Right kidney (tissue), 1 donor: ENCODE measurements around the gene KLHL26.
A peak's percentile ranks its signal among the peaks of the same experiment; 100 is the strongest.

Experiments
- DNase-seq: peaks from one replicate; pipeline ENCODE4 v3.0.0-alpha.2; 2016

Gene KLHL26

GRCh38 chr19:18612772-18613588 lies 23.8 kb upstream of the KLHL26 start, which contains the start of gene TMEM59L:
TSS of gene TMEM59L (plus strand) at chr19:18612870. CDS start at chr19:18612959, 89 bp downstream.
- DNase-seq = no peak

DNA sequence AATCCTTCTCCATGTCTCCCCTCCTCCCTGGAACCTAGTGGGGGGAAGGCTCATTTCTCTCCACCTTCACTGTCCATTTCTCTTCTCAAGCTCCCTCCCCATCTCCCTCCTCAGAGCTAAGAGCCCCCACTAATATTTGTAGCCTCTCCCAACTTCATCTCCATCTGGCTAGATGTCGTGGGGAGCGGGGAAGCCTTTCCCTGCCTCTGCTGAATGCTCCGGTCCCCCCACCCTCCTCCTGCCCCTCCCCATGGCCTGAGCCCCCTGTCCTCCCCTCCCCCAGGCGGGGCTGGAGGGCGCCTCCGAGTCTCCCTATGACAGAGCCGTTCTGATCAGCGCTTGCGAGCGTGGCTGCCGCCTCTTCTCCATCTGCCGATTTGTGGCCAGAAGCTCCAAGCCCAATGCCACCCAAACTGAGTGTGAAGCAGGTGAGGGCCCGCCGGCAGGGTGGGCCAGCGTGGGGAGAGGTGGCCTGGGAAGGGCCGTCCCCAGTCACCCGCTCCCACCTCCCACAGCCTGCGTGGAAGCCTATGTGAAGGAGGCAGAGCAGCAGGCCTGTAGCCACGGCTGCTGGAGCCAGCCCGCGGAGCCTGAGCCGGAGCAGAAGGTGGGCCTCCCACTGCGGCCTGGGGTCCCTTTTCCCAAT lies 23.1 kb upstream of the KLHL26 start:
- DNase-seq = no peak

- DNase-seq = no peak
Observed at GRCh38 chr19:18616023-18616422, 20.8 kb upstream of the KLHL26 start.

DNA sequence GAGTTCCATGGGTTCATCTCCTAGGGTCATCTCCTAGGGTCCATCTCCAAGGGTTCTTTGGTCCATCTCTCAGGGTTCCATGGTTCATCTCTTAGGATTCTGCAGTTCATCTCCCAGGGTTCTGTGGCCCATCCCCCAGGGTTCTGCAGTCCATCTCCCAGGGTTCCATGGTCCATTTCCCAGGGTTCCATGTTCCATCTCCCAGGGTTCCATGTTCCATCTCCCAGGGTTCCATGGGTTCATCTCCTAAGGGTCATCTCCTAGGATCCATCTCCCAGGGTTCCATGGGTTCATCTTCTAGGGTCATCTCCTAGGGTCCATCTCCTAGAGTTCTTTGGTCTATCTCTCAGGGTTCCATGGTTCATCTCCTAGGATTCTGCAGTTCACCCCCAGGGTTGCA lies 19.3 kb upstream of the KLHL26 start:
- DNase-seq = no peak

DNA sequence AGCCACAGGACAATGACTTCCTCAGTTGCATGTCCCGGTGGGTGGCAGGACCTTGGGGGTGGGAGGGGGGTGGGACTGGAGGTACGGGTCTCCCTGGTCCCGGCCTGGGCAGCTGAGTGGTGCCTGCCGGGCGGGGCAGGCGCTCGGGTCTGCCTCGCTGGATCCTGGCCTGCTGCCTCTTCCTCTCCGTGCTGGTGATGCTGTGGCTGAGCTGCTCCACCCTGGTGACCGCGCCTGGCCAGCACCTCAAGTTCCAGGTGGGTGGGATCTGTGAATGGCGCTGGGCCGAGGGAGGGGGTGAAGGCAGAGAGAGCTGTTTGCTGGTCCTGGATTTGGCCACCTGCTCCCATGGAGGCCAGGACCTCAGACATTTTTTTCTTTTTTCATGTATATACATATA lies 18.6 kb upstream of the KLHL26 start:
- no peak for DNase-seq

- no peak for DNase-seq
Observed at GRCh38 chr19:18620311-18620710, 16.5 kb upstream of the KLHL26 start.

DNA sequence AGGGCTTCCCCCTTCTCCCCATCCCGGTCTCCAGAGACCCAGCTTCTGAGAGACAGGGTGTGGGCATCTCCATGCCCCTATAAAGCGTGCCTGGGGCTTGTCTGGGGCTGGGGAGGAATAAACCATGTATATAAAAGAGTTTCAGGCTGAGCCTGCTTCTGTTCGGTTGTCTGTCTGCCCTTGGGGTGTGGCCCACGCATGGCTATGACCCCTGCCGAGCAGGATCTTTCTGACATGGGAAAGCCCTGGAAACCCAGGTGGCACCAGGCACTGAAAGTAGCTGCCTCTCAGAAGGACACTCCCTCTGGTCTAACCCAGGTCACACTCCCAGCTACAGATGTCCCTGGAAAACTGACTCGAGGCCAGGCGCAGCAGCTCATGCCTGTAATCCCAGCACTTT lies 15.9 kb upstream of the KLHL26 start:
- DNase-seq = no peak

DNA sequence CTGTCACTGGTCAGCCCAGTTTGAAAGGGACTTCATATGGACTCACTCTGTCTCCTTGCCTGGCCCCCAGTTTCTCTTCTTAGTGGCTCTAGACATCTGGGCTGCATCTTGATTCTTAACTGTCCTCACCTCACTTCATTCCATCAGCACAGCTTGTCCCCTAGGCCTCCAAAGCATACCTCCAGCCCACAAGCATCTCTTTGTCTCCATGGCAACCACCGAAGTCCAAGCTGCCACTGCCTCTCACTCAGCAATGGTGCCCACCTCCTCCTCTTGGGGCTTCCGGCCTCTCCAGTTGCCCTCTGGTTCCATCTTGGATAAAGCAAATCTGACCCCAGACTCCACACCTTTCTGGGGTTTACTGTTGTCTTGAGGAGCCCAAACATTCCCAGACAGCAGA lies 9.9 kb upstream of the KLHL26 start:
- DNase-seq = no peak

- no peak for DNase-seq
Observed at GRCh38 chr19:18629166-18630088, 7.4 kb upstream of the KLHL26 start.

GRCh38 chr19:18633321-18633720 lies 3.5 kb upstream of the KLHL26 start:
- DNase-seq = no peak

GRCh38 chr19:18634612-18635297 lies 2.1 kb upstream of the KLHL26 start:
- DNase-seq = no peak

- DNase-seq = no peak
Observed at GRCh38 chr19:18635831-18636182, 1.0 kb upstream of the KLHL26 start.

- peak; percentile 84 for DNase-seq
Observed at GRCh38 chr19:18636183-18636968, 452 bp upstream of the KLHL26 start.

DNA sequence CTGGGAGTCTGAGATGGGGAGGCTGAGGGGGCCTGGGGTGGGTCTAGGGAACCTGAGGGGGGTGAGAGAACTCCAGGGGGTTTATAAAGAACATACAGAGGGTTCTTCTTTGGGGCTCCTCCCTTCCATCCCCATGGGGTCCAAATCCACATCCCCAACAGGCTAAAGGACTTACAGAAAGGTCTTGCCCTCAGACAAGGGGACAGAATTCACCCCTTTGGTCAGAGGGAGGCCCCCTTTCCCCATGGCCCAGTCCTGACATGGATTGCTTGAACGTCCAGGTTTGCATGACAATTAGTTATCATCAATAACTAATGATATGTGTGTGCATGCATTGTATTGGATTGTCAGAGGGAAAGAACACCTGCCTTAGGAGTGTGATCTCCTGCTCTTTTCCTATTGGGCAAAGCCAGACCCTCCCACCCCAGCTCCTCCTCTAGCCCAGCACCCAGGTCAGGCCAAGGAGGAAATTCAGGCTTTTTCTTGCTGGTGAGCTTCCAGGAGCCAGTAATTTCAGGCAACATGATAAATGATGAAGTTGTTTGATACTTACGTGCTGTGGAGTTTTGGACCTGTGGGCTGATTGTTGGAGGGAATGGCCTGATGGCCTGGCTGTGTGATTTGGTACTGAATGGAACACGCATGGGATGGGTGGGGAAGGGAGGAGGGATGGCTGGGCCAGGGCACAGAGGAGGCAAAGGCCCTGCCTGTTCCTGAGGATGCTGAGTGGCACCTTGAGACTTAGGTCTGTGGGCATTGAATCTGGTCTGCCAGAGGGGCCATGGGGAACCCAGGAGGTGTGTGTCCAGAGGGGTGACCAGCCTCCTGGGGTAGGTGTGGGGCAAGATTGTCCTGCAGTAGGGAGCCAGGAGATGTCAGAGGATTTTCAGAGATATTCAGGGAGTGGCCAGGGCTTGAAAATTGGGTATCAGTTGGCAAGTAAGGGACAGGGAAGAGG lies 1.1 kb downstream of the KLHL26 start:
- no peak for DNase-seq

DNA sequence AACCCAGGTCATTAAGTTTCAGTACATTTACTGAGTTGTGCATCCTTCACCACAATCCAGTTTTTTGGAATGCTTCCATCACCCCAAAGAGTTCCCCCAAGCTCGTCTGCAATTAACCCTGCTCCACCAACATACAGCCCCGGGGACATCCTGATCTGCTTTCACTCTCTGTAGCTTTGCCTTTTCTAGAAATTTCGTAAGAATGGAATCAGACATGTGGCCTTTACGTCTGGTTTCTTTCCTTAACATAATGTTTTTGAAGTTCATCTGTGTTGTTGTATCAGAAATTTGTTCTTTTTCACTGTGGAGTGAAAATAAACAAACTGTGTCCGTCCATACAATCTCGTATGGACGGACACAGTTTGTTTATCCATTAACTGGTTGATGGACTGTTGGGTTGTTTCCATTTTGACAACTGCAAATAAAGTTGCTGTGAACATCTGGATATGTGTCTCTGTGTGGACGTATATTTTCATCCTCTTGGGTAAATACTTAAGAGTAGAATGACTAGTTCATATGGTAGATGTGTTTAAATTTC lies 2.9 kb downstream of the KLHL26 start:
- no peak for DNase-seq

GRCh38 chr19:18644196-18645034 lies 7.6 kb downstream of the KLHL26 start:
- no peak for DNase-seq

GRCh38 chr19:18645035-18645511 lies 8.2 kb downstream of the KLHL26 start:
- no peak for DNase-seq

- DNase-seq = peak; percentile 62
Observed at GRCh38 chr19:18646535-18647370, 9.9 kb downstream of the KLHL26 start.
